Measurements from ENCODE around the gene TMEM131.
"Not testable (repeated sequence)": the region's sequence is repeated elsewhere in the genome, so short reads cannot be mapped to it uniquely, and the experiment has no call there.

The TMEM131 gene, protein sequence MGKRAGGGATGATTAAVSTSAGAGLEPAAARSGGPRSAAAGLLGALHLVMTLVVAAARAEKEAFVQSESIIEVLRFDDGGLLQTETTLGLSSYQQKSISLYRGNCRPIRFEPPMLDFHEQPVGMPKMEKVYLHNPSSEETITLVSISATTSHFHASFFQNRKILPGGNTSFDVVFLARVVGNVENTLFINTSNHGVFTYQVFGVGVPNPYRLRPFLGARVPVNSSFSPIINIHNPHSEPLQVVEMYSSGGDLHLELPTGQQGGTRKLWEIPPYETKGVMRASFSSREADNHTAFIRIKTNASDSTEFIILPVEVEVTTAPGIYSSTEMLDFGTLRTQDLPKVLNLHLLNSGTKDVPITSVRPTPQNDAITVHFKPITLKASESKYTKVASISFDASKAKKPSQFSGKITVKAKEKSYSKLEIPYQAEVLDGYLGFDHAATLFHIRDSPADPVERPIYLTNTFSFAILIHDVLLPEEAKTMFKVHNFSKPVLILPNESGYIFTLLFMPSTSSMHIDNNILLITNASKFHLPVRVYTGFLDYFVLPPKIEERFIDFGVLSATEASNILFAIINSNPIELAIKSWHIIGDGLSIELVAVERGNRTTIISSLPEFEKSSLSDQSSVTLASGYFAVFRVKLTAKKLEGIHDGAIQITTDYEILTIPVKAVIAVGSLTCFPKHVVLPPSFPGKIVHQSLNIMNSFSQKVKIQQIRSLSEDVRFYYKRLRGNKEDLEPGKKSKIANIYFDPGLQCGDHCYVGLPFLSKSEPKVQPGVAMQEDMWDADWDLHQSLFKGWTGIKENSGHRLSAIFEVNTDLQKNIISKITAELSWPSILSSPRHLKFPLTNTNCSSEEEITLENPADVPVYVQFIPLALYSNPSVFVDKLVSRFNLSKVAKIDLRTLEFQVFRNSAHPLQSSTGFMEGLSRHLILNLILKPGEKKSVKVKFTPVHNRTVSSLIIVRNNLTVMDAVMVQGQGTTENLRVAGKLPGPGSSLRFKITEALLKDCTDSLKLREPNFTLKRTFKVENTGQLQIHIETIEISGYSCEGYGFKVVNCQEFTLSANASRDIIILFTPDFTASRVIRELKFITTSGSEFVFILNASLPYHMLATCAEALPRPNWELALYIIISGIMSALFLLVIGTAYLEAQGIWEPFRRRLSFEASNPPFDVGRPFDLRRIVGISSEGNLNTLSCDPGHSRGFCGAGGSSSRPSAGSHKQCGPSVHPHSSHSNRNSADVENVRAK (N-terminal part only)

GRCh38 chr2:97995734-97996624, at the start of gene TMEM131:
Gene TMEM131, minus strand, starts transcription at chr2:97995948. Its CDS starts 286 bp downstream, at chr2:97995662.
- DNase-seq (ENCODE audit: extremely low read depth, insufficient read length) = peak; percentile 98
- Histone ChIP-seq H3K27me3 (replicated peaks; ENCODE audit: control insufficient read depth, insufficient read depth, low read length) (no peaks in the 10 kb centered on the region), H3K36me3 (ENCODE audit: control insufficient read depth, insufficient read depth, low read length) (no peaks in the 10 kb centered on the region), H3K4me3 (replicated peaks; ENCODE audit: low read depth, low read length) (peak within 1 kb of the TSS; percentile 86)
- TF ChIP-seq, protein P1, sequence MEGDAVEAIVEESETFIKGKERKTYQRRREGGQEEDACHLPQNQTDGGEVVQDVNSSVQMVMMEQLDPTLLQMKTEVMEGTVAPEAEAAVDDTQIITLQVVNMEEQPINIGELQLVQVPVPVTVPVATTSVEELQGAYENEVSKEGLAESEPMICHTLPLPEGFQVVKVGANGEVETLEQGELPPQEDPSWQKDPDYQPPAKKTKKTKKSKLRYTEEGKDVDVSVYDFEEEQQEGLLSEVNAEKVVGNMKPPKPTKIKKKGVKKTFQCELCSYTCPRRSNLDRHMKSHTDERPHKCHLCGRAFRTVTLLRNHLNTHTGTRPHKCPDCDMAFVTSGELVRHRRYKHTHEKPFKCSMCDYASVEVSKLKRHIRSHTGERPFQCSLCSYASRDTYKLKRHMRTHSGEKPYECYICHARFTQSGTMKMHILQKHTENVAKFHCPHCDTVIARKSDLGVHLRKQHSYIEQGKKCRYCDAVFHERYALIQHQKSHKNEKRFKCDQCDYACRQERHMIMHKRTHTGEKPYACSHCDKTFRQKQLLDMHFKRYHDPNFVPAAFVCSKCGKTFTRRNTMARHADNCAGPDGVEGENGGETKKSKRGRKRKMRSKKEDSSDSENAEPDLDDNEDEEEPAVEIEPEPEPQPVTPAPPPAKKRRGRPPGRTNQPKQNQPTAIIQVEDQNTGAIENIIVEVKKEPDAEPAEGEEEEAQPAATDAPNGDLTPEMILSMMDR (IDR thresholded peaks at IDR 0.05; ENCODE audit: insufficient read depth, low read length, poor library complexity, severe bottlenecking) = no peak

DNA sequence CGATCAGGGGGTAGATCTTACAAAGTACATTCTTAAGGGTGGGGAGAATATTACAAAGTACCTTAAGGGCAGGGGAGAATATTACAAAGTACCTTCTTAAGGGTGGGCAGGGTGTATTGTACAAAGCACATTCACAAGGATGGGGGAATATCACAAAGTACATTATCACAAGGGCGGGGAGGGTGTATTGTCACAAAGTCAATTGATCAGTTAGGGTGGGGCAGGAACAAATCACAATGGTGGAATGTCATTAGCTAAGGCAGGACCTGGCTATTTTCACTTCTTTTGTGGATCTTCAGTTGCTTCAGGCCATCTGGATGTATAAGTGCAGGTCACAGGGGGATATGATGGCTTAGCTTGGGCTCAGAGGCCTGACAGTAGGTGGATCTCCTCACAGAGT, 49.0 kb upstream of the TMEM131 start:
- H3K4me3 ChIP-seq (replicated peaks; ENCODE audit: low read depth, low read length); H3K27me3 ChIP-seq (replicated peaks; ENCODE audit: control insufficient read depth, insufficient read depth, low read length); H3K36me3 ChIP-seq (ENCODE audit: control insufficient read depth, insufficient read depth, low read length); DNase-seq (ENCODE audit: extremely low read depth, insufficient read length): not testable (repeated sequence)

DNA sequence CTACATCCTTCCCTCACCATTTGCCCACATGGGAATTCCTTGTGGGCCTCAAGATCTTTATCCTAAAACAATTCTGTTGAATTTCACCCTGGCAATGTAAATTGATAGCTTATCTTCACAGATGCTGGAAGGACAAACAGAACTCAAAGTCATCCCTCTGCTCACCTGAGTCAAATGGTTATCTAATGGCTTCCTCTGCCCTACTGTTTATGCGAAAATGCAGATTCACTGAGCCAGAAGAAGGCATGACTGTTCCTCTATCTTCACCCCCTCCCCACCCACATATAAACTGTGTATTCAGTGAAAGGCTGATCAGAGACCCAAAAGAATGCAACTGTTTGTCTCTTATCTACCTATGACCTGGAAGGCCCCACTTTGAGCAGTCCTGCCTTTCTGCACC, 47.4 kb upstream of the TMEM131 start:
- TF ChIP-seq, protein P1 (IDR thresholded peaks at IDR 0.05; ENCODE audit: insufficient read depth, low read length, poor library complexity, severe bottlenecking) = no peak
- Histone ChIP-seq H3K4me3 (replicated peaks; ENCODE audit: low read depth, low read length) (no peak overlapping the region), H3K27me3 (replicated peaks; ENCODE audit: control insufficient read depth, insufficient read depth, low read length) (no peaks in the 10 kb centered on the region), H3K36me3 (ENCODE audit: control insufficient read depth, insufficient read depth, low read length) (no peaks in the 10 kb centered on the region)
- no peak for DNase-seq (ENCODE audit: extremely low read depth, insufficient read length)

GRCh38 chr2:98040331-98040939, 44.7 kb upstream of the TMEM131 start:
- no peaks in the 10 kb centered on the region for H3K27me3 ChIP-seq (replicated peaks; ENCODE audit: control insufficient read depth, insufficient read depth, low read length)
- H3K36me3 ChIP-seq (ENCODE audit: control insufficient read depth, insufficient read depth, low read length) = no peaks in the 10 kb centered on the region
- H3K4me3 ChIP-seq (replicated peaks; ENCODE audit: low read depth, low read length) = no peak overlapping the region
- no peak for DNase-seq (ENCODE audit: extremely low read depth, insufficient read length)
- TF ChIP-seq, protein P1 (IDR thresholded peaks at IDR 0.05; ENCODE audit: insufficient read depth, low read length, poor library complexity, severe bottlenecking) = no peak

- TF ChIP-seq, protein P1 (IDR thresholded peaks at IDR 0.05; ENCODE audit: insufficient read depth, low read length, poor library complexity, severe bottlenecking) = no peak
- Histone ChIP-seq H3K36me3 (ENCODE audit: control insufficient read depth, insufficient read depth, low read length) (no peaks in the 10 kb centered on the region), H3K27me3 (replicated peaks; ENCODE audit: control insufficient read depth, insufficient read depth, low read length) (no peaks in the 10 kb centered on the region), H3K4me3 (replicated peaks; ENCODE audit: low read depth, low read length) (no peak overlapping the region)
- no peak for DNase-seq (ENCODE audit: extremely low read depth, insufficient read length)
These were observed 43.5 kb upstream of the TMEM131 start for GRCh38 chr2:98039085-98039756.

All from GM06990 (cell line).